ENCODE measurements around the gene JAG2.

DNA sequence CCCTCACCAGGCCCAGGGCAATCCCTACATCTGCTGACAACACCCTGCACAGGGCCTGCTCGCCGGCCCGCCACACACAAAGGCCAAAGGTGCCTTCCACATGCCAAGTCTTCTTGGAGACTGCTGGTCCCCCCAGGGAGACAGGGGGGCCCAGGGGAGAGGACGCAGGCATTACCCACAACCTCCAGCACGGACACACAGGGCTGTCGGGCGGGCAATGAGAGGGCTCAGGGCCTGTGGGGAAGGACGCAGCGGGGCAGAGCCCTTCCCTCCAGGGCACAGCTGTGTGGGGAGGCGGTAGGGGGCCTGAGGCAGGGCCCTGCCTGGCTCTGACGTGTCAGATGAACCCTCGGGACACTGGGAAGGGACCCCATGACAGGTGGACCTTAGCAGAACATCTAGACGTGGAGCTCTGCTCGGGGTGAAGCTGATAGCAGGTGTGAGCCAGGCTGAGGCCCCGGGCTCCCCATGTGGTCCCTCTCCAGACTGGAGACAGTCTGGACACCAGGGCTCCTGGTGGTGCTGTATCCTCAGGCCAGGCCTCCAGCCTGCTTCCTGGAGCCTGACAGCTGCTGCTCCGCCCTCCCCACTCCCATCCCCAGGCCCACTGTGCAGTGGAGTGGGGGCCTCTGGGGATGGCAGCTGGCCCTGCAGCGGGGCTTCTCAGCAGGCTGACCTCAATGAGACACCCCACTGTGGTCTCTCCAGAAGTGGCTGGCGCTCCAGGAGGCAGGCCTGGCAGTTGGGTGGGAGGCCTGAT is 44.1 kb upstream of the JAG2 start:
- TF ChIP-seq, protein P1, sequence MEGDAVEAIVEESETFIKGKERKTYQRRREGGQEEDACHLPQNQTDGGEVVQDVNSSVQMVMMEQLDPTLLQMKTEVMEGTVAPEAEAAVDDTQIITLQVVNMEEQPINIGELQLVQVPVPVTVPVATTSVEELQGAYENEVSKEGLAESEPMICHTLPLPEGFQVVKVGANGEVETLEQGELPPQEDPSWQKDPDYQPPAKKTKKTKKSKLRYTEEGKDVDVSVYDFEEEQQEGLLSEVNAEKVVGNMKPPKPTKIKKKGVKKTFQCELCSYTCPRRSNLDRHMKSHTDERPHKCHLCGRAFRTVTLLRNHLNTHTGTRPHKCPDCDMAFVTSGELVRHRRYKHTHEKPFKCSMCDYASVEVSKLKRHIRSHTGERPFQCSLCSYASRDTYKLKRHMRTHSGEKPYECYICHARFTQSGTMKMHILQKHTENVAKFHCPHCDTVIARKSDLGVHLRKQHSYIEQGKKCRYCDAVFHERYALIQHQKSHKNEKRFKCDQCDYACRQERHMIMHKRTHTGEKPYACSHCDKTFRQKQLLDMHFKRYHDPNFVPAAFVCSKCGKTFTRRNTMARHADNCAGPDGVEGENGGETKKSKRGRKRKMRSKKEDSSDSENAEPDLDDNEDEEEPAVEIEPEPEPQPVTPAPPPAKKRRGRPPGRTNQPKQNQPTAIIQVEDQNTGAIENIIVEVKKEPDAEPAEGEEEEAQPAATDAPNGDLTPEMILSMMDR (IDR thresholded peaks at IDR 0.05; ENCODE audit: borderline replicate concordance, extremely low read depth, low read length, poor library complexity, severe bottlenecking): no peak
- TF ChIP-seq EZH2 (IDR thresholded peaks at IDR 0.05; ENCODE audit: borderline replicate concordance, low read depth, low read length, severe bottlenecking): no peak

Data from DND-41 (cell line).